Esophagus muscularis mucosa (tissue), 4 donors: ENCODE measurements around the gene UPF1. TPM values are rescaled to one million over a fixed set of nuclear protein-coding genes. Genes with fewer than 3 reads are reported as not detected.

Experiments used
- DNase-seq: peaks from one replicate; pipeline ENCODE4 v3.0.0-alpha.2; 2017; ENCODE audit errors: extremely low spot score
- H3K27ac ChIP-seq, 4 donors: fragments of 200-600 bp; sonication (generic); replicated peaks in 1 of 4; 1 replicate in 3 of 4; 2 replicates in 1 of 4; pipeline ENCODE4 v1.5.1; 2016 to 2019; ENCODE audit warnings: mild to moderate bottlenecking in 1 of 4
- H3K27me3 ChIP-seq, 4 donors: fragments of 200-600 bp; sonication (generic); one replicate each; pipeline versions ENCODE4 v1.5.1 to v1.6.0; 2016 to 2019
- H3K36me3 ChIP-seq, 4 donors: fragments of 200-600 bp; sonication (generic); one replicate each; pipeline ENCODE4 v1.5.1; 2016 to 2019
- H3K4me1 ChIP-seq, 4 donors: fragments of 200-600 bp; sonication (generic); one replicate each; pipeline ENCODE4 v1.5.1; 2016 to 2019
- H3K4me3 ChIP-seq, 4 donors: fragments of 200-600 bp; sonication (generic); 1 replicate in 2 of 4; 2 replicates in 2 of 4; pipeline ENCODE4 v1.5.1; 2016 to 2019; ENCODE audit warnings: mild to moderate bottlenecking in 4 of 4, moderate library complexity in 1 of 4
- H3K9me3 ChIP-seq, 4 donors: fragments of 200-600 bp; sonication (generic); 1 replicate in 3 of 4; 2 replicates in 1 of 4; pipeline ENCODE4 v1.5.1; 2016 to 2019
- CTCF ChIP-seq, 3 experiments: fragments of 200-600 bp in 2 of 3; fragments of 450-650 bp in 1 of 3; sonication (generic) in 2 of 3; IDR thresholded peaks; one replicate each; pipeline ENCODE4 v1.5.1; 2017 to 2019; ENCODE audit warnings: antibody characterized with exemption in 3 of 3, mild to moderate bottlenecking in 2 of 3, moderate library complexity in 1 of 3
- EP300 ChIP-seq: sonication (generic); formaldehyde crosslinking; IDR thresholded peaks from one replicate; pipeline ENCODE4 v1.6.1; 2017; ENCODE audit warnings: antibody characterized with exemption
- POLR2A ChIP-seq: fragments of 450-650 bp; IDR thresholded peaks from one replicate; pipeline ENCODE4 v1.6.1; 2017; ENCODE audit warnings: antibody characterized with exemption, moderate library complexity, mild to moderate bottlenecking, low read depth
- POLR2AphosphoS5 ChIP-seq, 2 donors: sonication (generic); formaldehyde crosslinking; IDR thresholded peaks; one replicate each; pipeline ENCODE4 v1.6.1; 2017; ENCODE audit warnings: antibody characterized with exemption in 2 of 2
- WGBS: methylation state at CpG from one replicate; pipeline ENCODE4 v1.1.5; 2018; 5-methylcytosine and 5-hydroxymethylcytosine counted together
- intact Hi-C: fragments of 100-400 bp; cut with DNase I; formaldehyde crosslinking; loops from one replicate; pipeline ENCODE4 v1.15.1; 2023
- total RNA-seq, 4 donors: library from RNA; depleted of rRNA; stranded (reverse); fragments of >200 nt; gene quantifications; one replicate each; pipeline versions ENCODE4 v1.1.0 to v1.2.1, GENCODE V29; 2016

The UPF1 gene
- total RNA-seq, 4 donors from 2014 or later = 54.8 to 116 (median 77.4) TPM

- DNase-seq = no peak
- Histone ChIP-seq H3K4me3 (no peak overlapping the region), H3K27ac (no peak overlapping the region), H3K4me1 (peaks cover 73 to 100% (median 95%) of the 10 kb centered on the region in 4 donors), H3K27me3 (no peaks in the 10 kb centered on the region), H3K36me3 (peaks cover 0 to 20% (median 8%) of the 10 kb centered on the region in 4 donors), H3K9me3 (no peaks in the 10 kb centered on the region)
- intact Hi-C loops = no loop called here
- no peak for TF ChIP-seq POLR2AphosphoS5 (IDR thresholded peaks at IDR 0.05)
- TF ChIP-seq CTCF (IDR thresholded peaks at IDR 0.05) = no peak
- no peak for TF ChIP-seq POLR2A
- TF ChIP-seq EP300 = no peak
- WGBS = 82% methylated on average over 15 of the region's 15 CpGs
These were observed 9.6 kb downstream of the UPF1 start for GRCh38 chr19:18841400-18841799.

DNA sequence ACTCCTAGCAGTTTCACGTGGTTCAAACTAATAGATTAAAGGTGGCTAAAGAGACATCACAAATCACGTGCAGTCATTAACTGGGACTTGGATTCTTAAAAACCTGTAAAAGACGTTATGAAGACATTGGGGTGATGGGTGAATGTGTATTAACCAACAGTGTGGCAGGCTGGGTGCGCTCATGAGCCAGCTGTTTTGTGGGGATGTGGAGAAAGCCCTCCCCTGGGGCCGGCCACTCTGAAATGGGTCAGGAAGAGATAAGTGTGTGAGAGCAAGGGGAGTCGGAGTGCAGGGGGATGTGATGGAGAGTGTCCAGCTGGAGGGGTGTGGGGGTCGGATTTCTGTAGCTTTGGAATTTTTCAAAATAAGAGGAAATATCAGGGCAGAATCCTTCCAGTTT, 10.4 kb downstream of the UPF1 start:
- intact Hi-C loops = no loop called here
- no peak for TF ChIP-seq EP300
- no peak for TF ChIP-seq CTCF (IDR thresholded peaks at IDR 0.05)
- TF ChIP-seq POLR2AphosphoS5 (IDR thresholded peaks at IDR 0.05) = no peak
- no peak for TF ChIP-seq POLR2A
- 47% methylated on average over 7 of the region's 7 CpGs for WGBS
- Histone ChIP-seq H3K27ac (no peak overlapping the region), H3K4me3 (no peak overlapping the region), H3K27me3 (no peaks in the 10 kb centered on the region), H3K9me3 (no peaks in the 10 kb centered on the region), H3K4me1 (peaks cover 74 to 100% (median 97%) of the 10 kb centered on the region in 4 donors), H3K36me3 (peaks cover 0 to 19% (median 8%) of the 10 kb centered on the region in 4 donors)
- no peak for DNase-seq

GRCh38 chr19:18843960-18844359, 12.2 kb downstream of the UPF1 start:
- no peaks in the 10 kb centered on the region for H3K27me3 ChIP-seq
- peaks cover 81 to 100% (median 97%) of the 10 kb centered on the region in 4 donors for H3K4me1 ChIP-seq
- no peak overlapping the region for H3K4me3 ChIP-seq
- H3K36me3 ChIP-seq = peaks cover 0 to 9% (median 3%) of the 10 kb centered on the region in 4 donors
- no peak overlapping the region for H3K27ac ChIP-seq
- WGBS = 83% methylated on average over 4 of the region's 7 CpGs
- intact Hi-C loops = no loop called here
- no peaks in the 10 kb centered on the region for H3K9me3 ChIP-seq
- no peak for TF ChIP-seq EP300
- no peak for TF ChIP-seq POLR2A
- no peak for TF ChIP-seq CTCF (IDR thresholded peaks at IDR 0.05)
- TF ChIP-seq POLR2AphosphoS5 (IDR thresholded peaks at IDR 0.05) = no peak
- no peak for DNase-seq

GRCh38 chr19:18844806-18845329, 13.1 kb downstream of the UPF1 start:
- no peak for DNase-seq
- H3K4me3 ChIP-seq = no peak overlapping the region
- WGBS = 91% methylated on average over 8 of the region's 8 CpGs
- intact Hi-C loops = loop anchor here (5.0 kb wide), 2 partner anchors 253 to 393 kb away; no protein-coding TSS in a partner anchor
- TF ChIP-seq POLR2AphosphoS5 (IDR thresholded peaks at IDR 0.05) = no peak
- no peak for TF ChIP-seq EP300
- TF ChIP-seq POLR2A = no peak
- TF ChIP-seq CTCF (IDR thresholded peaks at IDR 0.05) = no peak
- H3K27ac ChIP-seq = no peak overlapping the region
- H3K4me1 ChIP-seq = peaks cover 81 to 100% (median 97%) of the 10 kb centered on the region in 4 donors
- peaks cover 0 to 9% (median 3%) of the 10 kb centered on the region in 4 donors for H3K36me3 ChIP-seq
- no peaks in the 10 kb centered on the region for H3K9me3 ChIP-seq
- no peaks in the 10 kb centered on the region for H3K27me3 ChIP-seq

DNA sequence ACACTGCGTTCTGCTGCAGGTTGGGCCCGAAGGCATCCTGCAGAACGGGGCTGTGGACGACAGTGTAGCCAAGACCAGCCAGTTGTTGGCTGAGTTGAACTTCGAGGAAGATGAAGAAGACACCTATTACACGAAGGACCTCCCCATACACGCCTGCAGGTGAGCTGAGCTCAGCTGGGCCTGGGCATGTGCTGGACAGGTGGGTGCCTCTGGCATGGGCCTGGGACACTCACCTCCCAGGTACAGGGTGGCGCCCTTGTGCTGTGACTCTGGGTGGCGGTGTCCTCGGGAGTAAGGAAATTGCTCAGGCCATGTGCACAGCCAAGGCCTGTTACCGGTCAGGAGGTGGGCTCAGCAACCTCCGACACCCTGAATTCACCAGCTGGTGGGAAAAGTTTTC, 14.2 kb downstream of the UPF1 start:
- TF ChIP-seq CTCF (IDR thresholded peaks at IDR 0.05) (no peak), POLR2AphosphoS5 (IDR thresholded peaks at IDR 0.05) (no peak), EP300 (no peak)
- H3K4me3 ChIP-seq = no peak overlapping the region
- 82% methylated on average over 10 of the region's 12 CpGs for WGBS
- peaks cover 79 to 100% (median 96%) of the 10 kb centered on the region in 4 donors for H3K4me1 ChIP-seq
- H3K27ac ChIP-seq = no peak overlapping the region
- no peaks in the 10 kb centered on the region for H3K9me3 ChIP-seq
- intact Hi-C loops = loop anchor here (5.0 kb wide), 2 partner anchors 254 to 394 kb away; no protein-coding TSS in a partner anchor
- H3K36me3 ChIP-seq = peaks cover 4 to 20% (median 13%) of the 10 kb centered on the region in 4 donors
- DNase-seq = no peak
- H3K27me3 ChIP-seq = no peaks in the 10 kb centered on the region
